ENCODE measurements around the gene GBX2.

- TF ChIP-seq CTCF (IDR thresholded peaks at IDR 0.05) (no peak), ZFX (IDR thresholded peaks at IDR 0.05; ENCODE audit: borderline replicate concordance) (no peak)
These were observed 38.3 kb downstream of the GBX2 start for GRCh38 chr2:236129935-236130334.

Measured in 22Rv1 (cell line).